ENCODE measurements around the gene TMEM38B. TPM values are rescaled to one million over a fixed set of nuclear protein-coding genes. Genes with fewer than 3 reads are reported as not detected.

The TMEM38B gene
- total RNA-seq, 4 donors from 2014 or later: 7.4 to 12.5 (median 9.7) TPM

- H3K27ac ChIP-seq: peak overlapping the region; percentile 79
- peak; percentile 87 to 89 for DNase-seq (ENCODE audit: low spot score in 2 of 2)
- no peaks in the 10 kb centered on the region for H3K9me3 ChIP-seq
- no peaks in the 10 kb centered on the region for H3K36me3 ChIP-seq
- peaks cover 19% of the 10 kb centered on the region for H3K4me1 ChIP-seq
- 3% methylated on average over 8 of the region's 42 CpGs for WGBS
- TF ChIP-seq POLR2AphosphoS5 (IDR thresholded peaks at IDR 0.05) (no peak), POLR2A (IDR thresholded peaks at IDR 0.05) (peak in 1 of 2 donors; percentile 52), EP300 (IDR thresholded peaks at IDR 0.05) (no peak), CTCF (IDR thresholded peaks at IDR 0.05) (no peak)
- peak overlapping the region; percentile 94 for H3K4me3 ChIP-seq
- peaks cover 32% of the 10 kb centered on the region for H3K27me3 ChIP-seq
Observed at GRCh38 chr9:105694848-105695581, 674 bp downstream of the TMEM38B start.

- no peak overlapping the region for H3K4me3 ChIP-seq
- peaks cover 24% of the 10 kb centered on the region for H3K27me3 ChIP-seq
- H3K27ac ChIP-seq: no peak overlapping the region
- no peak for DNase-seq (ENCODE audit: low spot score in 2 of 2)
- TF ChIP-seq POLR2A (IDR thresholded peaks at IDR 0.05) (no peak), EP300 (IDR thresholded peaks at IDR 0.05) (no peak), CTCF (IDR thresholded peaks at IDR 0.05) (no peak), POLR2AphosphoS5 (IDR thresholded peaks at IDR 0.05) (no peak)
- no peaks in the 10 kb centered on the region for H3K9me3 ChIP-seq
- WGBS: 95% methylated on average over 12 of the region's 12 CpGs
- H3K4me1 ChIP-seq: peaks cover 19% of the 10 kb centered on the region
- H3K36me3 ChIP-seq: no peaks in the 10 kb centered on the region
Observed at GRCh38 chr9:105696219-105696793, 2.0 kb downstream of the TMEM38B start.

GRCh38 chr9:105697871-105698270, 3.5 kb downstream of the TMEM38B start:
- Histone ChIP-seq H3K36me3 (no peaks in the 10 kb centered on the region), H3K4me3 (no peak overlapping the region), H3K27me3 (peaks cover 10% of the 10 kb centered on the region), H3K9me3 (no peaks in the 10 kb centered on the region), H3K4me1 (peaks cover 19% of the 10 kb centered on the region), H3K27ac (no peak overlapping the region)
- no peak for TF ChIP-seq POLR2AphosphoS5 (IDR thresholded peaks at IDR 0.05)
- TF ChIP-seq EP300 (IDR thresholded peaks at IDR 0.05): no peak
- no peak for TF ChIP-seq CTCF (IDR thresholded peaks at IDR 0.05)
- no peak for TF ChIP-seq POLR2A (IDR thresholded peaks at IDR 0.05)
- WGBS: 78% methylated on average over 4 of the region's 4 CpGs
- no peak for DNase-seq (ENCODE audit: low spot score in 2 of 2)

GRCh38 chr9:105698348-105698870, 4.1 kb downstream of the TMEM38B start:
- DNase-seq (ENCODE audit: low spot score in 2 of 2): no peak
- no peak overlapping the region for H3K27ac ChIP-seq
- TF ChIP-seq POLR2A (IDR thresholded peaks at IDR 0.05): no peak
- no peak for TF ChIP-seq CTCF (IDR thresholded peaks at IDR 0.05)
- no peak for TF ChIP-seq EP300 (IDR thresholded peaks at IDR 0.05)
- no peak for TF ChIP-seq POLR2AphosphoS5 (IDR thresholded peaks at IDR 0.05)
- no peak overlapping the region for H3K4me3 ChIP-seq
- WGBS: 85% methylated on average over 1 of the region's 1 CpG
- H3K9me3 ChIP-seq: no peaks in the 10 kb centered on the region
- H3K36me3 ChIP-seq: no peaks in the 10 kb centered on the region
- H3K27me3 ChIP-seq: peaks cover 5% of the 10 kb centered on the region
- H3K4me1 ChIP-seq: peaks cover 16% of the 10 kb centered on the region

GRCh38 chr9:105700668-105701067, 6.3 kb downstream of the TMEM38B start:
- no peak for TF ChIP-seq EP300 (IDR thresholded peaks at IDR 0.05)
- TF ChIP-seq POLR2A (IDR thresholded peaks at IDR 0.05): no peak
- TF ChIP-seq POLR2AphosphoS5 (IDR thresholded peaks at IDR 0.05): no peak
- WGBS: 67% methylated on average over 1 of the region's 1 CpG

More at GRCh38 chr9:105700668-105701067, 6.3 kb downstream of the TMEM38B start:
- H3K36me3 ChIP-seq: no peaks in the 10 kb centered on the region
- H3K4me3 ChIP-seq: no peak overlapping the region
- DNase-seq (ENCODE audit: low spot score in 2 of 2): no peak
- H3K9me3 ChIP-seq: no peaks in the 10 kb centered on the region
- no peaks in the 10 kb centered on the region for H3K27me3 ChIP-seq
- no peaks in the 10 kb centered on the region for H3K4me1 ChIP-seq
- no peak overlapping the region for H3K27ac ChIP-seq
